G401 (cell line): ENCODE results near the gene JUN. TPM values are rescaled to one million over a fixed set of nuclear protein-coding genes. Genes with fewer than 3 reads are reported as not detected.
A peak's percentile ranks its signal among the peaks of the same experiment; 100 is the strongest.

ENCODE experiments used
- DNase-seq: peaks from one replicate; pipeline ENCODE4 v3.0.0-alpha.2; 2015; ENCODE audit warnings: low spot score
- in situ Hi-C: cut with HindIII; loops from 2 replicates; pipeline ENCODE4 v1.10.0; 2016; ENCODE audit warnings: low sequenced_read_pairs, mixed read lengths
- total RNA-seq: library from RNA; depleted of rRNA; stranded (reverse); fragments of >200 nt; shearing (Covaris generic); gene quantifications from 2 replicates; pipeline ENCODE4 v1.2.3, GENCODE V29; 2014; rRNA removed

Gene JUN
- total RNA-seq, result 6.7 and 7.9 TPM in 2 replicates

DNA sequence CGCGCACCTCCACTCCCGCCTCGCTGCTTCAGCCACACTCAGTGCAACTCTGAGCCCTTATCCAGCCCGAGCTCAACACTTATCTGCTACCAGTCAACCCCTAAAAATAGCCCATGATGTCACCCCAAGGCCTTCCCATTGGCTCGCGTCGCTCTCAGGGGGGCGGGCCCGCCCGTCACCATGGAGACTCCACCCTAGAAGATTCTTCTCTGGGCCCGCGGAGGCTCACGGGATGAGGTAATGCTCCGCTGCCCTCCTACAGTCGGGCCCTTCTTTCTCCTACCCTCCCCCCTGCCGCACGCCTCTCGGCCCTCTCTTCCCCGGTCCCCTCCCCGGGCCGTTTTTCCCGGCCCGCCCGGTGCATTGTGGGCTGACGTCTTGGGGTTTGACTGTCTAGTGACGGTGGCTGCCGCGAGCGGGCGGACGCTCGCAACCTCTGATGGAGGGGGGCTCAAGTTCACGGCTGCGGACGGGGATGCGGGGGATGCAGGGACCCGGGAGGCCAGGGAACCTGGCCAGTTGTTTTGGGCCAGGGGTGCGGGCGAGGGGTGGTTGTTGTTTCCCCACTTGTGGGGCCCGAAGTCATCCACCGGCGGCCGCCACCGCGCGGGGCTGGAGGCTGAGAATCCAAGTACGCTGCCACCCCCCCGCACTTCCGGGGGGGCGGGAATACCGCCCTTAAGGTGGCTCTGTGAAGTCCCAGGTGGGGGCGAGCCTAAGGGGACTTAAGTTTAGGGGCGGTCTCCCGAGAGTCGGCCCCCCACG is at the start of gene JUN:
Gene JUN, minus strand, starts transcription at position 55 of the 765 bp plus-strand sequence. CDS start 977 bp downstream, outside the sequence.
- DNase-seq, result peak; percentile 100
- in situ Hi-C loops, result no loop called here

DNA sequence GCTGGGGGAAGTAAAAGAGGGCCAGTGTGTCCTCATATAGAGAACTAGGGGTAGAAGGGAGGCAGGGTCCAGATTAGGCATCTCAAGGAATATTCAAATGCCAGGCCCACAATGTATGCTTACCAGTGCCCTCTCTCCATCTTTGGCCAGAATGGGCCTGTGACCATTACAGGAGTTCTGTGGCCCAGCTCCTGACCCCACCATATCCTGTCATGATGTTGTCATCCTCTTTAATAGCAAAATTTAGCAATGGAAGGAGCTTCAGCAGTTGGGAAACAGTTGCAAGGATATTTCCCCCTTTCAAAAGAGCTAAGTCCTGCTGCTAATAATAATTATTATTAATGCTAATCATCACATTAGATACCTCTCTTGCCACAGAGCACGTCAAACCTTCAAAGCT is 49.3 kb upstream of the JUN start:
- in situ Hi-C loops, result no loop called here
- DNase-seq, result no peak

DNA sequence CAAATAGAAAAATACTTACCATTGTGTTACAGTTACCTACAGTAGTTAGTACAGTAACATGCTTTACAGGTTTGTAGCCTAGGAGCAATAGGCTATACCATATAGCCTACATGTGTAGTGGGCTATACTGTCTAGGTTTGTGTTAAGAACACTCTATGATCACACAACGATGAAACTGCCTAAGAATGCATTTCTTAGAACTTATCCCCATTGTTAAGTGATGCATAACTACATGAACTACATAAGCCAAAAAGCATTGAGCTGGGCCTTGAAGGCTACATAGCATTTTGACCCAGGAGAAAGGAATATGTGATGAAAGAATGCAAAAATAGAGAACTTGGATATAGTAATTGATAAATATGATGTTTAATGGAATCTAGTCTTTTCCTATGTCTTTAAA is 46.4 kb upstream of the JUN start:
- in situ Hi-C loops, result no loop called here
- no peak for DNase-seq

GRCh38 chr1:58829866-58830265 is 46.0 kb upstream of the JUN start:
- no peak for DNase-seq
- in situ Hi-C loops, result no loop called here

- DNase-seq, result no peak
- in situ Hi-C loops, result no loop called here
Observed at GRCh38 chr1:58827298-58827697, 43.5 kb upstream of the JUN start.

- in situ Hi-C loops, result no loop called here
- DNase-seq, result no peak
Observed at GRCh38 chr1:58824753-58825389, 41.0 kb upstream of the JUN start.

GRCh38 chr1:58823481-58824010 is 39.7 kb upstream of the JUN start:
- no peak for DNase-seq
- in situ Hi-C loops, result no loop called here

DNA sequence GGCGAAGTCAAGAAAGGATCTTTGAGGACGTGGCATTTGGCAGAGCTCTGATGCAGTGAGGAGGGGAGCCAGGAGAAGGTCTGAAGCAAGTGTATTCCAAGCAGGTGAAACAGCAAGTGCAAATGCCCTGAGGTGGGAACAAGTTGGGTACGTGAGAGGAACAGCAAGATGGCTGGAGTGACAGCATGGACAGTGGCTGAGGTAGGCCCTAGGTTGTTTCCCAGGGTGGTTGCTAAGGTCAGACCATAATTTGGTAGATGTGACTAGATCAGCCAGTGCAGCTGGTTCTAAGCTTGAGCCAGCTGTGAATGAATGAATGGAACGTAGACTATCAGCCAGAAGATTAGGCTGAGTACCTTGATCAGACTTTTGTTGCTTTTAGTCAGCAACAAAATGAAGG is 37.5 kb upstream of the JUN start:
- in situ Hi-C loops, result no loop called here
- no peak for DNase-seq

- no peak for DNase-seq
- in situ Hi-C loops, result no loop called here
Observed at GRCh38 chr1:58818976-58819375, 35.1 kb upstream of the JUN start.

DNA sequence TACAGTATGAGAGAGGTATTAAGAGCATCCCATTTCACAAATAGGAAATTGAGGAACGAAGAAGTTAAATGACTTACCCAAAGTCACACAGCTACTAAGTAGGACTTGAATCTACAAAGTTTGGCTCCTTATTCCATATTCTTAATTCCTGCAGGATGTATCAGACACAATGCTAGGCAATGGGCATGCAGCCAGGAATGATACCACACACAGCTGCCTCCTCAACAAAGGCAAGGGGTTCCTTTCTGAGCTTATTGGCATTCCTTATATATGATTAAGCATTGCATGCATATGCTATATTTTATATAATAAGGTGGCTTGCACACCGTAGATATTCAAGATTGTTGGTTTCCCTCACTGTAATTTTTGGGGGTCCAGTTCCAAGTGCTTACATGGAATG is 34.2 kb upstream of the JUN start:
- DNase-seq, result no peak
- in situ Hi-C loops, result no loop called here

- DNase-seq, result no peak
- in situ Hi-C loops, result no loop called here
Observed at GRCh38 chr1:58816747-58817221, 32.9 kb upstream of the JUN start.

GRCh38 chr1:58816072-58816746 is 32.4 kb upstream of the JUN start:
- DNase-seq, result peak; percentile 79
- in situ Hi-C loops, result no loop called here

DNA sequence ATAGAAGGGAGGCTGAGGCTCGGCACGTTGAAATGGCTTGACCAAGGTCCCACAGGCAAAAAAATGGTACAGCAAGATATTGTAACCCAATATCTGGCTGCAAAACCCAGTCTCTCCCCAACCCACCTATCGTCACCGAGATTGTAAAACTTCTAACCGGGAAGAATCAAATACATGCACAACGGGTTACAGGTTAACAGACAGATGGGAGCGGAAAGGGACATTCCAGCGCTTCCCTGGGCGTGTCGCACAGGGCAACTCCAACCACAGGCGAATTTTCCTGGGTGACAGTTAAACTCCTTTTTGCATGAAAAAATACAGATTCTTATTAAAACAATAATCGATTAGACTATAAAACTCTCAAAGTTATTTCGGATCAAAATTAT is 31.8 kb upstream of the JUN start:
- in situ Hi-C loops, result no loop called here

DNA sequence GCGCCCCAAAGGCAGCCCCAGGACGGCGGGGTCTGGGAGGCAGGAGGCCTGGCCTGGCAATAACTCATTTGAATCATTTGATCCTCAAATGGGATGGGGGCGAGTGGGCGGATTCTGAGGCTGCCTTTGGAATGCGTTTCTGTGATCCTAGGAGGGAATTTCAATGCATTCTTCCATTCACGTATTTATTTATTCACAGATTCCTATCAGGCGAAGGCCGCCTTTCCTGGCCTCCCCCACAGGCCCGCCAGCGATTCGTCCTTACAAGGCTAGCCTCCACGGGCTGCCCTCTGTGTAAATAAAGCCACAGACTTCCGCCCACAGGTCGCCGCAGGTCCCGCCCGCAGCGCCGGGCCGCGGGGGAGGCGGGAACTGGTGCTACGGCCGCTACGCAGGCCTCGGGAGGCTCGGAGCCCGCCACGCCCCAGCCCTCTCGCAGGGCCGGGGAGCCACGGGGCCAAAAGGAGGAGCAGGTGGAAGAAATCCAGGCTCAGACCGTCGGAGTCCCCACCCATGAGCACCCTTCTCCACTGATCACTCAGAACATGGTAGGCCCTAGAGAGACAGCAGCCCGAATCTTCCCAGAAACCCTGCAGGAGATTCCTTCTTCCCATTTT is 31.3 kb upstream of the JUN start:
- in situ Hi-C loops, result no loop called here
- peak; percentile 58 for DNase-seq

More for the DNA sequence above, 31.8 kb upstream of the JUN start:
- DNase-seq, result peak; percentile 34

DNA sequence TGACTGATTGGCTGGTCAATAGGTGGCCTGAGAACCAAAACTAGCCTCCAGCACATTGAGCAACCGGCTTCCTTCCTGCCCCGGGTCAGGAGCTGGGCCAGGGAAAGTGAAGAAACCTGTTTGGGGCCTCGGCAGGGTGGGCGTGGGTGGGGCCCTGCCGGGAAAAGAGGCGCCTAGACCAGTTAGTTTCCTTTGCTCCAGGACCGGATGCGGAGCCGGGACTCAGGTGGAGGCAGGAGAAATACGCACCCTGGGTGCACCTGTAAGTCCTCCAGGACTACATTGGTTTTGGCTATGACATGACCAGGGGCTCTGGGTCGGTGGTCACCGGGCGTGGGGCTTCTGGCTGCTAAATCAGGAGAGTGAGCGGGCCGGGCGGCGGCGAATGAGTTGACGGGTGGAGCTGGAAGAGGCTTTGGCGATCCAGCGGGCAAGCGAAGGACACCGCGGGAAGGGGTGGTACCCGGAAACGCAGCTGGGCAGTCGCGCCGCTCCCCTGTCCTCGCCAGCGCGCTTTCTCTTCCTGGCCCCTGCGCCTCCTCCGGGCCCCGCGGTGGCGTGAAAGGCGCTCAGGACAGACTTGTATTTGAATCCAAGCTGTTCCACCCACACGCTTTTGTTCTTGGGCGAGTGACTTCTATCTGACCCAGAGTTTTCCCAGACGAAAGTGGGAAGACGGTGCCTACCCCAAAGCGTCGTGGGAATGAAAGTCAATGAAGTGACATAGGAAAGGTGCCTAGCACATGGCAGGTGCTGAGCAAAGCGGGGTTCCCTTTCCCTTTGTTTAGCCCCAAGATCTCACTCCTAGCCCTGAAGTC is 30.6 kb upstream of the JUN start:
- no peak for DNase-seq
- in situ Hi-C loops, result no loop called here

DNA sequence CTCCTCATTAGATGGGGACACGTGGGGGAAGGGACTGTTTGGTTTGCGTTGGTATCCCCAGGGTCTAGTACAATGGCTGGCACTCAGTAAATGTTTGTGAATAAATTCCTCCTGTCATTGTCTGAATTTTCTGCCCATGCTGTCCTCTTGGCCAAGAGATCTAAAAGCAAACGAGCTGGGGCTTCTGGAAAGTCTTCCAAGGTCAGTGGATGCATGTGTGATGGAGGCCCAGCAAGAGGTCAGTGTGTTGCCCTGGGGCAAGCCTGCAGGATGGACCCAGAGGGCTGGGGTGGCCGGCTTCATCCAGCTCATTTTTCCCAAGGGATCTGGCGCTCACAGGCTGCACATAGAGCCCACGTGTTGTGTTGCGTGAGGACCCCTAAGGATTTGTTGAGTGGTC is 30.0 kb upstream of the JUN start:
- in situ Hi-C loops, result no loop called here
- no peak for DNase-seq

GRCh38 chr1:58813361-58813760 is 29.5 kb upstream of the JUN start:
- in situ Hi-C loops, result no loop called here
- DNase-seq, result no peak

DNA sequence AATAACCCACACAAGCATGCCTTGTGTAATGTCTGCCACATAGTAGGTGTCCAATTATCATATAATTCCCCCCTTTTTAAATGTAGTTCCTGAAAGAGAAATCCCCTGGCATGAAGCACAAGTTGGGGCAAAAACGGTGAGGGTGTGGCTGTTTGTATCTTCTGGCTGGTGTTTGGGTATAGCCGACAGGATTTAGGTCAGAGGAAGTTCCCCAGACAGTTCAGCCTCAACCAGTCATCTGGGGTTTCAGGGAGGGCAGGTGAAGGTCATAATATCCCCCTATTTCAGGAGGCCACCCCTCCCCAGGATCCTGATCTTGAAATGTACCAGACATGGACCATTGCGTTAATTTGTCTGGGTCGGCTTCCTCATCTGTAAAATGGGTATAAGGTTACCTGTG is 29.1 kb upstream of the JUN start:
- DNase-seq, result no peak
- in situ Hi-C loops, result no loop called here

GRCh38 chr1:58812468-58812867 is 28.6 kb upstream of the JUN start:
- no peak for DNase-seq
- in situ Hi-C loops, result no loop called here
